ENCODE results near the gene SCLY. TPM values are rescaled to one million over a fixed set of nuclear protein-coding genes. Genes with fewer than 3 reads are reported as not detected.

SCLY gene
- total RNA-seq, 2 experiments from 2014 or later = 27.1 to 30.0 TPM

DNA sequence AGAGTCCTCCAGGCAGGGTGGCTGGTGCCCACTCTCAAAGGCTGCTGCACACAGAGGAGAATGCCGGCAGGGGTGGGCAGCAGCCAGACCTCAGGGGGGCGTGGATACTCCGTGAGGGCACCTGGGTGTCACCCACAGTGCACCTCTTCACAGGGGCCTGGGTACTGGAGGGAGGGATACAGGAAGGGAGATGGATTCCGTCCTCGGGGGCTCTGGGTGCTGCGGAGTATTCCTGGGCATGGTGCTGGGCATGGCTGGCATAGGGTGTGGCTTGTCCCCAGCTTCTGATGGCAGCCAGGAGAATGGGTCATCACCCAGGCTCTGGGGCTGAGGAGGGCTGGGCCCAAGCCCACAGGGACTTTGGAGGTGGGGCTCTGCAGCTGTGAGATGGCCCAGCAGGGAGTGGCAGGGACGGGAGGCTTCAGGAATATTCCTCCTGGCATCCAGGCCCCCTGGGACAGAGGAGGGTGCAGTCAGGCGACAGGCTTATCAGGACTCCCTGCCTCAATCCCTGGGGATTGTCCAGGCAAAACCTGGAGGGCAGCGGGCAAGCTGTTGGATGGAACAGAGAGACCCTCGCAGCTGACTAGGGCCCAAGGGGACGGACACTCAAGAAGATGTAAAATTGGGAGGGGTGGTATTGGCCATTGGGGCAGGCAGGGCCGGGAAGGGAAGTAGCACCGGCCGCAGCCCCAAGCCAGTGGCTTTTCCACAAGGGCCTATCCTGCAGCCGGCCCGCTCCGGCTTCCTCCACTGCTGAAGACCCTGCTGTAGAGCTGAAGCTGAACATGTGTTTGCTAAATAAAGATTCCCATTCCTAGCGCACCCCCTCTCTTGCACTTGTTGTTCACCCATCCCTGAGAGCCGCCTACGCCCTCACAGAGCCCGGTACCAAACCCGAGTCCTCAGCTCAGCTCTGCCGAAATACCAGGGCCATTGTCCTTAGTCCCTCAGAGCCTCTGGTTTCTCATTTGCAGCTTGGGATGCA is 72.0 kb downstream of the SCLY start:
- H3K36me3 Mint-ChIP-seq (ENCODE audit: low read depth) = no peaks in the 10 kb centered on the region
- DNase-seq = no peak

DNA sequence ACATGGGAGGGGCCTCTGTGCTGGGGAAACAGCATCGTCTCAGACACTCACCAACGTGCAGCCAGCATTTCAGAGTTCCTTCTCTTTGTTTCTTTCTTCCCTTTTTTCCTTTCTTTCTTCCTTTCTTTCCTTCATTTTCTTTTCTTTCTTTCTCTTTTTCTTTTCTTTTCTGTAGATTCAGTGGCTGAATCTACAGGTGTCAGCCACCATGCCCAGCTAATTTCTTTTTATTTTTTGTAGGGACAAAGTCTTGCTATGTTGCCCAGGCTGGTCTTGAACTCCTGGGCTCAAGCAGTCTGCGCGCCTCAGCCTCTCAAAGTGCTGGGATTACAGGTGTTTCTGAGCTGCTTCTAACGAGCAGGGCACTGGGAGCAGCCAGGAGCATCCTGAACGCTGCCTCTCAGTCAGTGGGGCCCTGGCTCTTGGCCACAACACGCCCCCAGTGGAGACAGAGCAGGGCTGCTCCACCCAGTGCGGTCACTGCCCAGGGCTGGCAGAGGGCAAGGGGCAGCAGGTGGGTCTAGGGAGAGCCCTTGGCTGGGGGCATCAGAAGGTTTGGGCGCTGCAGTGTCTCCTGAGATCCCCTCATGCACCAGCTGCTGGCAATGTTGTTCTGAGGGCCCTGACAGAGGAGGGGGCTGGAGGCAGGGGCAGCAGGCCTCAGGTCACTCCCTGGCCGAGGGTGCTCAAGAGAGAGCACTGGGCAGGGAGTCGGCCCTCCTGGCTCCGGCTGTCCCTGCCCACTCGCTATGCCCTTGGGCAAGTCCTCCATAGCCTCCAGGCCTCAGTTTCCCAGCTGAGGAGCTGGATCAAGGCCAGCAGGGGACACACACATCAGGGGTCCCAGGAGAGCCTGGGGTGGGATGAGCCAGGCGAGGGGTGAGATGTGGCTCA is 72.9 kb downstream of the SCLY start:
- Mint-ChIP-seq H3K4me1 (no peaks in the 10 kb centered on the region), H3K27ac (no peak overlapping the region), H3K27me3 (no peaks in the 10 kb centered on the region), H3K4me3 (no peak overlapping the region), H3K9me3 (no peaks in the 10 kb centered on the region), H3K36me3 (ENCODE audit: low read depth) (no peaks in the 10 kb centered on the region)
- CTCF ChIA-PET = interaction anchor here (1.0 kb wide), 1 partner anchor 57 kb away, joined by 5 read pairs; no protein-coding TSS in a partner anchor
- no peak for DNase-seq
- POLR2A ChIA-PET = interaction anchor here (0.6 kb wide), 1 partner anchor 255 kb away, joined by 3 read pairs; no protein-coding TSS in a partner anchor

More for the DNA sequence above, 72.0 kb downstream of the SCLY start:
- no peaks in the 10 kb centered on the region for H3K4me1 Mint-ChIP-seq
- H3K9me3 Mint-ChIP-seq = no peaks in the 10 kb centered on the region
- ChIA-PET POLR2A (no interaction called here), CTCF (no interaction called here)
- H3K4me3 Mint-ChIP-seq = no peak overlapping the region
- no peak overlapping the region for H3K27ac Mint-ChIP-seq
- no peaks in the 10 kb centered on the region for H3K27me3 Mint-ChIP-seq

- H3K9me3 Mint-ChIP-seq = no peaks in the 10 kb centered on the region
- DNase-seq = no peak
Measured at GRCh38 chr2:238134393-238134785, 73.6 kb downstream of the SCLY start.

GRCh38 chr2:238135601-238136150 is 74.9 kb downstream of the SCLY start:
- Mint-ChIP-seq H3K4me3 (no peak overlapping the region), H3K27ac (no peak overlapping the region), H3K9me3 (no peaks in the 10 kb centered on the region), H3K27me3 (no peaks in the 10 kb centered on the region), H3K36me3 (ENCODE audit: low read depth) (no peaks in the 10 kb centered on the region), H3K4me1 (no peaks in the 10 kb centered on the region)
- POLR2A ChIA-PET = no interaction called here
- DNase-seq = no peak
- CTCF ChIA-PET = interaction anchor here (0.8 to 1.9 kb wide), 2 partner anchors 10 to 213 kb away, joined by 3 to 4 read pairs; no protein-coding TSS in a partner anchor

More at GRCh38 chr2:238134393-238134785, 73.6 kb downstream of the SCLY start:
- Mint-ChIP-seq H3K36me3 (ENCODE audit: low read depth) (no peaks in the 10 kb centered on the region), H3K27me3 (no peaks in the 10 kb centered on the region), H3K4me1 (no peaks in the 10 kb centered on the region), H3K27ac (no peak overlapping the region), H3K4me3 (no peak overlapping the region)
- POLR2A ChIA-PET = interaction anchor here (0.6 kb wide), 1 partner anchor 254 kb away, joined by 3 read pairs; no protein-coding TSS in a partner anchor
- CTCF ChIA-PET = interaction anchor here (1.0 to 1.9 kb wide), 2 partner anchors 56 to 211 kb away, joined by 4 to 5 read pairs; no protein-coding TSS in a partner anchor

DNA sequence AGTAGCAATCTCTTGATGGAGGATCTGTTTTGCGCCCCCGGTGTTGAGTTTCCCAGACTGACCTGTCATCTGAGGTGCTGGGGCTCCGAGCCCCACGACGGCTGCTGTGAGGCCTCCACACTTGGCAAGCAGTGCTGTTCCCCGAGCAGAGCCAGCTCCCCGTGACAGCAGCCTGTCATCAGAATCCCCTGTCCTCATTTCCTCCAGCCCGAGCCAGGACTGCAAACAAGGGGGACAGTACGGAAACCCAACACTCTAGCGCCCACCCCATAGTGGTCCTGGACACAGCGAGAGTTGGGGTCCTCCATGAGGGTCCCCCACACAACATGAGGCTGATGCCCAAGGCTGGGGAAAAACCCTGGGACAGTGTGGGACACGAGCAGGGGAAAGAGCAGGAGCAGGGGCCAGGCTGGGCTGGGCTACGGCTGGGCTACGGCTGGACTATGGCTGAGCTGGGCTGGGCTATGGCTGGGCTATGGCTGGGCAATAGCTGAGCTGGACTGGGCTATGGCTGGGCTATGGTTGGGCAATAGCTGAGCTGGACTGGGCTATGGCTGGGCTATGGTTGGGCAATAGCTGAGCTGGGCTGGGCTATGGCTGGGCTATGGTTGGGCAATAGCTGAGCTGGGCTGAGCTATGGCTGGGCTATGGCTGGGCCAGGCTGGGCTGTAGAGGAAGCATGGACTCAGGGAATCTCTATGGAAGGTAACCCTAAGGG is 76.2 kb downstream of the SCLY start:
- Mint-ChIP-seq H3K36me3 (ENCODE audit: low read depth) (no peaks in the 10 kb centered on the region), H3K27ac (no peak overlapping the region), H3K27me3 (no peaks in the 10 kb centered on the region), H3K4me1 (peaks cover 3% of the 10 kb centered on the region), H3K9me3 (no peaks in the 10 kb centered on the region), H3K4me3 (no peak overlapping the region)
- ChIA-PET CTCF (interaction anchor here (0.7 to 1.1 kb wide), 2 partner anchors 38 to 279 kb away, joined by 4 read pairs; no protein-coding TSS in a partner anchor), POLR2A (no interaction called here)
- DNase-seq = no peak

DNA sequence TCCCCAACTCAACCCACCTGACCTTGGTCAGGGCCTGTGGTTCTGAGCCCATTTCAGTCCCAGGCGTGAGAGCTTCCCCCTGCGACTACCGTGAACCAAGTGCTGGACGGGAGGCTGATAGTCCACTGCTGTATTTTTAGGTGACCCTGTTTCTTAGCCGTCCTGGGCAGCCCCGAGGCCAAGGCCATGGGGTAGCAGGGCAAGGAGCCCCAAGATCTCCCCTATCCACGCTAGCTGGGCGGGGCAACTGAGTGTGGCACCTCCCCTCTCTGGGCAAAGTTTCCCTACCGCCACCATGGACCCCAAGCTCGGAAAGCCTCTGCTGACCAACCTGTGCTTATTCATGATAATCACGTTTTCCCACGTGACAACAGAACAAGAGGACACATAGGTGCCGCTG is 77.1 kb downstream of the SCLY start:
- no peak for DNase-seq
- no peaks in the 10 kb centered on the region for H3K9me3 Mint-ChIP-seq
- no peaks in the 10 kb centered on the region for H3K36me3 Mint-ChIP-seq (ENCODE audit: low read depth)
- H3K4me1 Mint-ChIP-seq = peaks cover 3% of the 10 kb centered on the region
- H3K27me3 Mint-ChIP-seq = no peaks in the 10 kb centered on the region
- no peak overlapping the region for H3K27ac Mint-ChIP-seq
- POLR2A ChIA-PET = no interaction called here
- CTCF ChIA-PET = interaction anchor here (1.1 kb wide), 1 partner anchor 280 kb away, joined by 4 read pairs; no protein-coding TSS in a partner anchor
- H3K4me3 Mint-ChIP-seq = no peak overlapping the region

DNA sequence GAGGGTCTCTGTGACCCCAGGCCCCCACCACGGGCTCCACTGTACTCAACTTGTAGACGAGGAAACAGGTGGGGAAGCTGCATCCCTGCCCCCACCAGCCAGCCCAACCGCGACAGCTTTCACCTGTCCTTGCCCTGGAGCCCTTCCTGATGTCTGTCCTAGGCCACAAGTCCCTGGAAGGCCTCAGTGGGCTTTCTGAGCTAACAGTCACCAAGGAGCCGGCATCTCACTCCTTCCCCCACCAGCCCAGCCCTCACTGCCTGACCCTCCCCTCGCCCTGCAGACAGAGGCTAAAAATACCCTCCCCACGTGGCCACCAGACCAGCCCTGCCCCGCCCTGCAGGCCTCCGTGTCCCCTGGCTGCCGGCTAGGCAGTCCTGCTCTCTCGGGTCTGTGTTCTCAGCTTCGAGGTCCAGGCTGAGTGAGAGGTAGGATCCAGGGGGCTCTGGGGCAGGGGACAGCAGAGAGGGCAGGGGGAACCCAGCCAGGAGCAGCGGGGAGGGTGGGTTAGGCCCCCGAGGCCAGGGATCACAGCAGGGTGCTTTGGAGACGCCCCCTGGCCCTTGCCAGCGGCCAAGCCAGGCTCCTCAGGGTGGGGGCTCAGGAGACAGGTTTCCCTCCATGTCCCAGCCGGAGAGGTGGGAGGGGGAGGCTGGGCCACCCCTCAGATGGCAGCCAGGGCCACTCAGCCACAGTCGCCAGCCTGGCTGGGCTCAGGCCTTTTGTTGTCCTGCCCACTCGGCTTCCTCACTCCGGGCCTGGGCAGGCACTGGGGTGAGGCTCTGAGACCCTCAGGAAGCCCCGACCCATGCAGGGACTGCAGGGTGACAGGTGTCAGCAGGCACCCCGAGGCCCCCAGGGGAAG is 77.8 kb downstream of the SCLY start, which contains the start of gene KLHL30:
Gene KLHL30 (plus strand): TSS at position 338 of the 865 bp plus-strand sequence. CDS start 2,087 bp downstream, outside the sequence.
- DNase-seq = no peak
- H3K27me3 Mint-ChIP-seq = no peaks in the 10 kb centered on the region
- no peaks in the 10 kb centered on the region for H3K36me3 Mint-ChIP-seq (ENCODE audit: low read depth)
- no peaks in the 10 kb centered on the region for H3K9me3 Mint-ChIP-seq
- ChIA-PET CTCF (no interaction called here), POLR2A (no interaction called here)
- no peak within 1 kb of the TSS for H3K4me3 Mint-ChIP-seq
- H3K27ac Mint-ChIP-seq = no peak within 1 kb of the TSS
- H3K4me1 Mint-ChIP-seq = peaks cover 3% of the 10 kb centered on the region

DNA sequence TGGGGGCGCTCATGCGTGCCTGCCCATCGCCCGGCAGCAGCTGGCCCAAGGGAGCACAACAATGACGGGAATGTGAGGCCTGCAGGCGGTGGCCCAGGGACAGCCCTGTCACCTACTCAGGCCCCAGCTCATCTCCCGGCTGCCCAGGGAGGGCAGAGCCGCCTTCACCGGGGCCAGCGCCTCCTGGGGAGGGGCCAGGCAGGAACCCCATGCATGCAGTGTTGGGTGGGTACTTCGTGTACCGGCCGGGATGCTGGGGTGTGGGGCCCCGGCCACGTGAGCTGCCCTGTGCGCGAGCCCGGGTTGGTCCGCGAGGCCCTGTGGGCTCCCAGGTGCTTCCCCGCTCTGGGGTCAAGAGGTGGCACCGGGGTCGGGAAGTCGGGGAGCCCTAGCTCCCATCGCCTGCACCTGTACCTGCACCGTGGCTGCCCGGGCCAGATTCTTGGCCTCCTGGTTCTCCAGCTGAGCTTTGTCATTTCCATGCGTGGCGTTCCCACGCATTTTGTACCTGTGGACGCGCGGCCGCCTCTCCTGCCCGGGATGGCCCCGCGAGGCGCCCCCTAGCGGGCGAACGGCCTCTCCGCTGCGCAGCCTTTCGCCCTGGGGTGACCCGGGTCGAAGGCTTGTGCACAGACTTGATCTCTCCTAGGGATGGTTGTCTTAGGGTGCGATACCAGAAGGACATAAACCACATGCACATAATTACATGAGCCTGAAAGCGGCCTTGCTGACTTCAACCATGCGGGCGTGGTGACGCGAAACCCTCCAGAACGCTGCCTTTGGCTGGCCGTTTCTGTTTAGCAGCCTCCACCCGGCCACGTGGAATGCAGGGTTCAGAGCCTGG is 78.6 kb downstream of the SCLY start:
- ChIA-PET CTCF (interaction anchor here (0.5 kb wide), 1 partner anchor 215 kb away, joined by 3 read pairs; no protein-coding TSS in a partner anchor), POLR2A (no interaction called here)
- Mint-ChIP-seq H3K4me1 (peaks cover 3% of the 10 kb centered on the region), H3K9me3 (no peaks in the 10 kb centered on the region), H3K27me3 (no peaks in the 10 kb centered on the region), H3K27ac (no peak overlapping the region), H3K4me3 (no peak overlapping the region), H3K36me3 (ENCODE audit: low read depth) (no peaks in the 10 kb centered on the region)
- peak; percentile 33 for DNase-seq

DNA sequence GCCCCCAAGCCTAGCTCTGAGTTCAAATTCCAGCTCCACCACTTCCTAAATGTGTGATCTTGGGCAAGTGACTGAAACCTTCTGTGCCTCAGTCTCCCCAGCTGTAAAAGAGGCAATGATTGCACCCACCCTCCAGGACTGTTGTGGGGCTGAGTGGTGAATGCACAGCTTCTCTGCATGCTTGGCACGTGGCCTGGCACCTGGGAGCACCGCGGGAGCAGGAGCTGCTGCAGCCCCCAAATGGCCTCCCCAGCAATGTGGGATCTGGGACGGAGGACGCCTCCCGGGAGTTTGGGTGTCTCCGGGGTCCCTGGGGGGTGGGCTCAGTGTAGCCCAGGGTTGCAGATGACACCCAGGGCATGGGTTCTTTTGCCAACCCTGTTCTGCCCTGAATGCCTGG is 79.2 kb downstream of the SCLY start:
- no peak overlapping the region for H3K27ac Mint-ChIP-seq
- DNase-seq = no peak
- no peaks in the 10 kb centered on the region for H3K27me3 Mint-ChIP-seq
- ChIA-PET CTCF (no interaction called here), POLR2A (no interaction called here)
- no peaks in the 10 kb centered on the region for H3K36me3 Mint-ChIP-seq (ENCODE audit: low read depth)
- no peak overlapping the region for H3K4me3 Mint-ChIP-seq
- H3K9me3 Mint-ChIP-seq = no peaks in the 10 kb centered on the region
- H3K4me1 Mint-ChIP-seq = peaks cover 3% of the 10 kb centered on the region

DNA sequence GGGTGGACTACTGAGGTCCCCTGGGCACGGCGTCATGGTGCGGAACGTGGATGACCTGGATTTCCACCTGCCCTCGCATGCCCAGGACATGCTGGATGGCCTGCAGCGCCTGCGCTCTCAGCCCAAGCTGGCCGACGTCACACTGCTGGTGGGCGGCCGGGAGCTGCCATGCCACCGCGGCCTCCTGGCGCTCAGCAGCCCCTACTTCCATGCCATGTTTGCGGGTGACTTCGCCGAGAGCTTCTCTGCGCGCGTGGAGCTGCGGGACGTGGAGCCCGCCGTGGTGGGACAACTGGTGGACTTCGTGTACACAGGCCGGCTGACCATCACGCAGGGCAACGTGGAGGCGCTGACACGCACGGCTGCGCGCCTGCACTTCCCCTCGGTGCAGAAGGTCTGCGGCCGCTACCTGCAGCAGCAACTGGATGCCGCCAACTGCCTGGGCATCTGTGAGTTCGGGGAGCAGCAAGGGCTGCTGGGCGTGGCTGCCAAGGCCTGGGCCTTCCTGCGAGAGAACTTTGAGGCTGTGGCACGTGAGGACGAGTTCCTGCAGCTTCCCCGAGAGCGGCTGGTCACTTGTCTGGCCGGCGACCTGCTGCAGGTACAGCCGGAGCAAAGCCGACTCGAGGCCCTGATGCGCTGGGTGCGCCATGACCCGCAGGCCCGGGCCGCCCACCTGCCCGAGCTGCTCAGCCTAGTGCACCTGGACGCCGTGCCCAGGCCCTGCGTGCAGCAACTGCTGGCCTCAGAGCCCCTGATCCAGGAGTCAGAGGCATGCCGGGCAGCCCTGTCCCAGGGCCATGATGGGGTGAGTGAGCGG is 80.1 kb downstream of the SCLY start:
- Mint-ChIP-seq H3K4me3 (no peak overlapping the region), H3K36me3 (ENCODE audit: low read depth) (no peaks in the 10 kb centered on the region), H3K27ac (no peak overlapping the region), H3K27me3 (no peaks in the 10 kb centered on the region), H3K4me1 (peaks cover 3% of the 10 kb centered on the region), H3K9me3 (no peaks in the 10 kb centered on the region)
- ChIA-PET CTCF (interaction anchor here (0.6 kb wide), 1 partner anchor 39 kb away, joined by 3 read pairs; no protein-coding TSS in a partner anchor), POLR2A (no interaction called here)
- no peak for DNase-seq

Measured in activated CD4-positive, alpha-beta T cell treated with anti-CD3 and anti-CD28 coated beads, Interleukin-2, amount 10 ng/mL, durations not matched to agents 7 days and 5 days (primary cell).